Left lung (tissue), 10 donors: ENCODE results near the gene SYNDIG1L. TPM values are rescaled to one million over a fixed set of nuclear protein-coding genes. Genes with fewer than 3 reads are reported as not detected.

Experiments used
- ATAC-seq: fragments of 200-7000 bp; cut with Tn5 transposase; one replicate; pipeline ENCODE4 v1.9.1; 2020; ENCODE audit warnings: moderate library complexity
- DNase-seq, 4 donors: peaks; one replicate each; pipeline ENCODE4 v3.0.0-alpha.2; 2013 to 2020
- H3K27ac ChIP-seq, 2 donors: fragments of 200-600 bp; sonication (generic) in 1 of 2; one replicate each; pipeline versions ENCODE4 v1.5.0 to v1.8.0; 2020 to 2021
- H3K27me3 ChIP-seq, 2 donors: fragments of 200-600 bp; sonication (generic) in 1 of 2; one replicate each; pipeline versions ENCODE4 v1.5.0 to v1.8.0; 2020 to 2021
- H3K36me3 ChIP-seq, 2 donors: fragments of 200-600 bp; sonication (generic) in 1 of 2; one replicate each; pipeline versions ENCODE4 v1.5.0 to v1.8.0; 2020 to 2021
- H3K4me1 ChIP-seq, 2 donors: fragments of 200-600 bp; one replicate each; pipeline ENCODE4 v1.8.0; 2021
- H3K4me3 ChIP-seq, 2 donors: fragments of 200-600 bp; sonication (generic) in 1 of 2; one replicate each; pipeline versions ENCODE4 v1.5.0 to v1.8.0; 2020 to 2021; ENCODE audit warnings: mild to moderate bottlenecking in 1 of 2
- H3K9me3 ChIP-seq, 2 donors: fragments of 200-600 bp; sonication (generic) in 1 of 2; one replicate each; pipeline versions ENCODE4 v1.5.0 to v1.8.0; 2020 to 2021
- CTCF ChIP-seq, 2 donors: fragments of 200-600 bp; sonication (generic) in 1 of 2; IDR thresholded peaks; one replicate each; pipeline versions ENCODE4 v1.5.0 to v1.8.0; 2021; ENCODE audit warnings: antibody characterized with exemption in 2 of 2
- intact Hi-C, 2 donors: fragments of 100-400 bp; cut with DNase I; formaldehyde crosslinking; loops; one replicate each; pipeline versions ENCODE4 v1.11.2 to v1.14.2; 2022
- polyA plus RNA-seq, 6 donors: library from polyadenylated mRNA; unstranded; fragments of 120-200 nt; gene quantifications; one replicate each; pipeline ENCODE4 v1.2.1, GENCODE V29; 2013; ENCODE audit not compliant: insufficient read length in 6 of 6
- total RNA-seq, 2 donors: library from RNA; stranded (reverse); fragmentation: NEBNext Ultra II Directional; extraction: Animal tissue kit (Norgen Biotek cat#: 25700); gene quantifications; one replicate each; pipeline ENCODE4 v1.2.1, GENCODE V29; 2021
- donor health status: DM: no; HTN: yes; CAD: no.
- donor health status: DM: no; HTN: no; CAD: no.

SYNDIG1L gene
- total and polyA plus RNA-seq, 8 donors = 0.37 to 0.87 (median 0.59) TPM

- ATAC-seq = no peak
- Histone ChIP-seq H3K27me3 (no peaks in the 10 kb centered on the region), H3K27ac (no peak overlapping the region), H3K4me1 (peaks cover 2 to 10% of the 10 kb centered on the region in 2 donors), H3K36me3 (no peaks in the 10 kb centered on the region), H3K4me3 (no peak overlapping the region), H3K9me3 (no peaks in the 10 kb centered on the region)
- TF ChIP-seq CTCF (IDR thresholded peaks at IDR 0.05) = no peak
- no peak for DNase-seq
- intact Hi-C loops = no loop called here
Observed at GRCh38 chr14:74407021-74407800, 18.8 kb downstream of the SYNDIG1L start.

- Histone ChIP-seq H3K36me3 (no peaks in the 10 kb centered on the region), H3K27ac (no peak overlapping the region), H3K9me3 (no peaks in the 10 kb centered on the region), H3K27me3 (no peaks in the 10 kb centered on the region), H3K4me1 (peaks cover 11 to 24% of the 10 kb centered on the region in 2 donors), H3K4me3 (no peak overlapping the region)
- ATAC-seq = no peak
- no peak for TF ChIP-seq CTCF (IDR thresholded peaks at IDR 0.05)
- no peak for DNase-seq
- intact Hi-C loops = no loop called here
Observed at GRCh38 chr14:74405663-74406062, 20.3 kb downstream of the SYNDIG1L start.

- Histone ChIP-seq H3K4me1 (peaks cover 11 to 24% of the 10 kb centered on the region in 2 donors), H3K4me3 (no peak overlapping the region), H3K9me3 (no peaks in the 10 kb centered on the region), H3K27me3 (no peaks in the 10 kb centered on the region), H3K27ac (no peak overlapping the region), H3K36me3 (no peaks in the 10 kb centered on the region)
- ATAC-seq (no peak), DNase-seq (no peak)
- TF ChIP-seq CTCF (IDR thresholded peaks at IDR 0.05) = no peak
- intact Hi-C loops = no loop called here
Observed at GRCh38 chr14:74404435-74404834, 21.6 kb downstream of the SYNDIG1L start.

- DNase-seq (no peak), ATAC-seq (no peak)
- no peak overlapping the region for H3K27ac ChIP-seq
- no peak overlapping the region for H3K4me3 ChIP-seq
- intact Hi-C loops = no loop called here
- TF ChIP-seq CTCF (IDR thresholded peaks at IDR 0.05) = no peak
- no peaks in the 10 kb centered on the region for H3K36me3 ChIP-seq
- H3K27me3 ChIP-seq = no peaks in the 10 kb centered on the region
- H3K9me3 ChIP-seq = no peaks in the 10 kb centered on the region
- peaks cover 11 to 24% of the 10 kb centered on the region in 2 donors for H3K4me1 ChIP-seq
Observed at GRCh38 chr14:74403619-74404417, 22.2 kb downstream of the SYNDIG1L start.
